ENCODE results near the gene TUBB4A. TPM values are rescaled to one million over a fixed set of nuclear protein-coding genes. Genes with fewer than 3 reads are reported as not detected.

The TUBB4A gene
- total RNA-seq, 1 experiment from 2014 or later, result 20.3 TPM

- peaks cover 3% of the 10 kb centered on the region for H3K23me2 ChIP-seq (ENCODE audit: insufficient read length, low read depth, low read length, poor library complexity, severe bottlenecking)
- H4K20me1 ChIP-seq (ENCODE audit: control insufficient read depth, insufficient read depth, insufficient read length), result no peaks in the 10 kb centered on the region
- H2BK12ac ChIP-seq (ENCODE audit: insufficient read length, low read depth, low read length), result no peak overlapping the region
- H4K8ac ChIP-seq (replicated peaks; ENCODE audit: insufficient read length, low read depth, low read length), result no peak overlapping the region
- no peak overlapping the region for H2BK20ac ChIP-seq (ENCODE audit: low read depth, low read length, poor library complexity, severe bottlenecking)
- no CpG with 5 or more reads among the region's 15 CpGs for WGBS (ENCODE audit: extremely low coverage, insufficient read length, low lambda C conversion rate)
- no peaks in the 10 kb centered on the region for H3K4me1 ChIP-seq (ENCODE audit: insufficient read depth, low read length)
- H3K4me2 ChIP-seq (ENCODE audit: insufficient read depth, insufficient read length, low read length), result no peak overlapping the region
- no peak overlapping the region for H3K18ac ChIP-seq (ENCODE audit: insufficient read length, low read depth, low read length)
- H3K79me1 ChIP-seq (ENCODE audit: insufficient read depth, low read depth, low read length, poor library complexity, severe bottlenecking), result no peaks in the 10 kb centered on the region
- H3K4ac ChIP-seq (ENCODE audit: low read depth, low read length), result no peak overlapping the region
- no peak overlapping the region for H3K14ac ChIP-seq (ENCODE audit: insufficient read depth, low read length)
- H3K23ac ChIP-seq (ENCODE audit: insufficient read length, low read depth, low read length), result no peak overlapping the region
- no peak for DNase-seq
- no peak for TF ChIP-seq CTCF (conservative IDR thresholded peaks at IDR 0.05)
- H3T11ph ChIP-seq (ENCODE audit: low read length), result no peak overlapping the region
- Mint-ChIP-seq H3K36me3 (ENCODE audit: insufficient read depth in 1 of 3, low read depth in 3 of 3) (peaks cover 0 to 2% (median 0%) of the 10 kb centered on the region in 3 experiments; a peak in 1 of 7 replicates), H3K27me3 (ENCODE audit: low read depth) (peaks cover 21% of the 10 kb centered on the region), H3K9me3 (peaks cover 2 to 3% of the 10 kb centered on the region in 2 experiments; a peak in 1 of 5 replicates), H3K4me1 (no peaks in the 10 kb centered on the region), H3K4me3 (no peak overlapping the region), H3K27ac (no peak overlapping the region)
- no peak overlapping the region for H2BK120ac ChIP-seq (ENCODE audit: low read depth, low read length, poor library complexity, severe bottlenecking)
- no peak overlapping the region for H3K56ac ChIP-seq (ENCODE audit: insufficient read length, low read depth, low read length)
- H3K79me2 ChIP-seq (ENCODE audit: insufficient read depth, low read length), result no peaks in the 10 kb centered on the region
- H4K5ac ChIP-seq (ENCODE audit: insufficient read length, low read depth, low read length), result no peak overlapping the region
- H3K27ac ChIP-seq (ENCODE audit: insufficient read length, low read depth, low read length), result no peak overlapping the region
- H2AFZ ChIP-seq (ENCODE audit: low read length), result no peak overlapping the region
- H2AK5ac ChIP-seq (ENCODE audit: insufficient read length, low read length), result no peak overlapping the region
- H3K27me3 ChIP-seq (ENCODE audit: insufficient read depth, low read length), result no peaks in the 10 kb centered on the region
- no peaks in the 10 kb centered on the region for H3K9me3 ChIP-seq (ENCODE audit: control insufficient read depth, low read depth, low read length)
- no peak overlapping the region; the same call in 1 of the 2 replicates for H2BK15ac ChIP-seq (ENCODE audit: low read depth, low read length)
- no peak overlapping the region for H4K91ac ChIP-seq (ENCODE audit: insufficient read length, low read depth, low read length)
- H2BK5ac ChIP-seq (ENCODE audit: insufficient read length, low read length), result no peak overlapping the region
- H3K9ac ChIP-seq (ENCODE audit: extremely low read depth, insufficient read length, low read length), result no peak overlapping the region
Measured at GRCh38 chr19:6489278-6490061, 12.6 kb downstream of the TUBB4A start.

Data from H9 (cell line).